Measurements from ENCODE around the gene OR52W1. TPM values are rescaled to one million over a fixed set of nuclear protein-coding genes. Genes with fewer than 3 reads are reported as not detected.
"Not testable (repeated sequence)": the region's sequence is repeated elsewhere in the genome, so short reads cannot be mapped to it uniquely, and the experiment has no call there.

The OR52W1 gene
- total RNA-seq, 1 donor from 2014 or later: not detected

GRCh38 chr11:6240781-6241180 is 41.8 kb downstream of the OR52W1 start:
- H3K27me3 ChIP-seq (ENCODE audit: low read depth): no peaks in the 10 kb centered on the region
- H3K4me3 ChIP-seq: no peak overlapping the region
- no peaks in the 10 kb centered on the region for H3K36me3 ChIP-seq
- intact Hi-C loops (cut with DNase I): no loop called here
- no peak overlapping the region for H3K27ac ChIP-seq
- H3K9me3 ChIP-seq: no peaks in the 10 kb centered on the region
- peaks cover under 1% of the 10 kb centered on the region for H3K4me1 ChIP-seq
- no peak for DNase-seq
- no peak for TF ChIP-seq CTCF (IDR thresholded peaks at IDR 0.05)
- peak in 1 of 2 donors; percentile 10 for ATAC-seq

DNA sequence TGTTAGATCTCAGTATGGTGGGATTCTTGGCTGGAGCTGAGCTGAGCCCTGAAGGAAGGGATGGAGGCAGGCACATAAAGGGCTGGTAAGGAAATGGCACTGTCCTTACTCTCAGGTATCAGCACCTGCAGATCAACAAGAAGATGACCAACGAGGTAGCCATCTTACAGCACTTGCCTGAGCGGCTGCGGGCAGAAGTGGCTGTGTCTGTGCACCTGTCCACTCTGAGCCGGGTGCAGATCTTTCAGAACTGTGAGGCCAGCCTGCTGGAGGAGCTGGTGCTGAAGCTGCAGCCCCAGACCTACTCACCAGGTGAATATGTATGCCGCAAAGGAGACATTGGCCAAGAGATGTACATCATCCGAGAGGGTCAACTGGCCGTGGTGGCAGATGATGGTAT is 42.3 kb downstream of the OR52W1 start:
- TF ChIP-seq CTCF (IDR thresholded peaks at IDR 0.05): no peak
- ATAC-seq (no peak), DNase-seq (no peak)
- Histone ChIP-seq H3K4me3 (no peak overlapping the region), H3K27ac (no peak overlapping the region), H3K4me1 (no peaks in the 10 kb centered on the region), H3K27me3 (ENCODE audit: low read depth) (no peaks in the 10 kb centered on the region), H3K9me3 (no peaks in the 10 kb centered on the region), H3K36me3 (no peaks in the 10 kb centered on the region)
- intact Hi-C loops (cut with DNase I): no loop called here

- Histone ChIP-seq H3K9me3 (no peaks in the 10 kb centered on the region), H3K4me1 (no peaks in the 10 kb centered on the region), H3K36me3 (no peaks in the 10 kb centered on the region), H3K4me3 (no peak overlapping the region), H3K27ac (no peak overlapping the region), H3K27me3 (ENCODE audit: low read depth) (no peaks in the 10 kb centered on the region)
- DNase-seq (no peak), ATAC-seq (no peak)
- no peak for TF ChIP-seq CTCF (IDR thresholded peaks at IDR 0.05)
- intact Hi-C loops (cut with DNase I): no loop called here
These were observed 46.5 kb downstream of the OR52W1 start for GRCh38 chr11:6245536-6245935.

DNA sequence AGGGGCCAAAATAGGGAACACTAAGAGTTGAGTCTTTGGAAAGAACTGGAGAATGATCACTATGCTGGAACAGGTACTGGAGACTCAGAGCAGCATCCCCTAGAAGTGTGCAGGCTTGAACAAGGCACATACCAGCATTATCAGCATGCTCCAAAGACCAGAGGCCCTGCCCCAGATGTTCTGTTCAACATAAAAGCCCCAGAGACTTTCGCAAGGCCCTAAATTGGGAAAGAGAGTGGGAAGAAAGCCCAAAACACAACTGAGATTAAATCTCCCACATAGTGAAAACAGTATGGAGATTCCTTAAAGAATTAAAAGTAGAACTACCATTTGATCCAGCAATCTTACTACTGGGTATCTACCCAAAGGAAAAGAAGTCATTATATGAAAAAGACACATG is 49.2 kb downstream of the OR52W1 start:
- intact Hi-C loops (cut with DNase I): no loop called here
- H3K36me3 ChIP-seq: no peaks in the 10 kb centered on the region
- DNase-seq (no peak), ATAC-seq (no peak)
- no peaks in the 10 kb centered on the region for H3K9me3 ChIP-seq
- H3K4me1 ChIP-seq: peaks cover 7% of the 10 kb centered on the region
- H3K27me3 ChIP-seq (ENCODE audit: low read depth): no peaks in the 10 kb centered on the region
- H3K27ac ChIP-seq: no peak overlapping the region
- no peak overlapping the region for H3K4me3 ChIP-seq
- no peak for TF ChIP-seq CTCF (IDR thresholded peaks at IDR 0.05)

DNA sequence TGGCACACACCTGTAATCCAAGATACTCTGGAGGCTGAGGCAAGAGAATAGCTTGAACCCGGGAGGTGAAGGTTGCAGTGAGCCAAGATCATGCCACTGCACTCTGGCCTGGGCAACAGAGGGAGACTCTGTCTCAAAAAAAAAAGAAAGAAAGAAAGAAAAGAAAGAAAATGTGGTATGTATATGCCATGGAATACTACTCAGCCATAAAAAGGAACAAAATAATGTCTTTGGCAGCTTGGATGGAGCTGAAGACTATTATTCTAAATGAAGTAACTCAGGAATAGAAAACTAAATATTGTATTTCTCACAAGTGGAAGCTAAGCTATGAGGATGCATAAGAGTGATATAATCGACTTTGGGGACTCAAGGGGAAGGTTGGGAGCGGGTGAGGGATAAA is 49.9 kb downstream of the OR52W1 start:
- intact Hi-C loops (cut with DNase I); H3K27me3 ChIP-seq (ENCODE audit: low read depth); H3K4me3 ChIP-seq: not testable (repeated sequence)

More for the DNA sequence above, 49.9 kb downstream of the OR52W1 start:
- not testable (repeated sequence) for H3K27ac ChIP-seq, H3K9me3 ChIP-seq, DNase-seq, H3K4me1 ChIP-seq, ATAC-seq, H3K36me3 ChIP-seq

Other genes starting within 250 kb of the OR52W1 start
- gene OR56A5, start 230.7 kb upstream of the OR52W1 start, total RNA-seq: not detected
- gene OR52L1, start 212.2 kb upstream of the OR52W1 start, total RNA-seq: not detected
- gene OR56A4, start 192.3 kb upstream of the OR52W1 start, total RNA-seq: not detected
- not detected for gene OR56A1, start 168.5 kb upstream of the OR52W1 start, total RNA-seq
- not detected for gene OR56B4, start 91.5 kb upstream of the OR52W1 start, total RNA-seq
- gene OR52B2, start 28.9 kb upstream of the OR52W1 start, total RNA-seq: not detected
- not detected for gene C11orf42, start 6.3 kb downstream of the OR52W1 start, total RNA-seq
- 37.1 TPM for gene FHIP1B, start 35.4 kb downstream of the OR52W1 start, total RNA-seq
- gene CNGA4, start 39.9 kb downstream of the OR52W1 start, total RNA-seq: 3.8 TPM
- not detected for gene CCKBR, start 60.6 kb downstream of the OR52W1 start, total RNA-seq
- 36.3 TPM for gene CAVIN3, start 121.3 kb downstream of the OR52W1 start, total RNA-seq
- 39.7 TPM for gene SMPD1, start 191.2 kb downstream of the OR52W1 start, total RNA-seq
- gene APBB1, start 219.9 kb downstream of the OR52W1 start, total RNA-seq: 37.2 TPM
- 1.7 TPM for gene HPX, start 241.8 kb downstream of the OR52W1 start, total RNA-seq